Nephron (organoid): Measurements from ENCODE around the gene ACTR8.

ENCODE experiments used
- H3K27ac Mint-ChIP-seq, 3 experiments: 2 replicates each; pipeline ENCODE4 v1.8.0; 2020; ENCODE audit warnings: mixed read lengths in 3 of 3, mild to moderate bottlenecking in 2 of 3, moderate library complexity in 1 of 3
- H3K27me3 Mint-ChIP-seq: 2 replicates; pipeline ENCODE4 v1.8.0; 2021; ENCODE audit warnings: low read depth, mild to moderate bottlenecking, moderate library complexity, mixed read lengths
- H3K36me3 Mint-ChIP-seq: 2 replicates; pipeline ENCODE4 v1.8.0; 2020; ENCODE audit warnings: low read depth, mixed read lengths
- H3K4me1 Mint-ChIP-seq: 2 replicates; pipeline ENCODE4 v1.8.0; 2020; ENCODE audit warnings: mixed read lengths
- H3K4me3 Mint-ChIP-seq, 3 experiments: 2 replicates each; pipeline ENCODE4 v1.8.0; 2020; ENCODE audit warnings: mild to moderate bottlenecking in 3 of 3, mixed read lengths in 3 of 3, moderate library complexity in 2 of 3
- H3K9me3 Mint-ChIP-seq: 2 replicates; pipeline ENCODE4 v1.8.0; 2020; ENCODE audit warnings: mixed read lengths
- TF ChIP-seq, protein P1 (sequence below), 3 experiments: fragments of 200-600 bp; sonication (generic); IDR thresholded peaks; one replicate each; pipeline ENCODE4 v1.5.0; 2021; ENCODE audit warnings: antibody characterized with exemption in 3 of 3; ENCODE audit not compliant: unreplicated experiment in 3 of 3

Gene ACTR8

GRCh38 chr3:53902067-53902466, 20.1 kb upstream of the ACTR8 start:
- peaks cover 16% of the 10 kb centered on the region for H3K27me3 Mint-ChIP-seq

GRCh38 chr3:53900666-53901331, 18.8 kb upstream of the ACTR8 start:
- Mint-ChIP-seq H3K27ac (no peak overlapping the region), H3K9me3 (no peaks in the 10 kb centered on the region), H3K4me3 (no peak overlapping the region), H3K27me3 (peaks cover 13% of the 10 kb centered on the region), H3K4me1 (no peaks in the 10 kb centered on the region), H3K36me3 (no peaks in the 10 kb centered on the region)
- TF ChIP-seq, protein P1, sequence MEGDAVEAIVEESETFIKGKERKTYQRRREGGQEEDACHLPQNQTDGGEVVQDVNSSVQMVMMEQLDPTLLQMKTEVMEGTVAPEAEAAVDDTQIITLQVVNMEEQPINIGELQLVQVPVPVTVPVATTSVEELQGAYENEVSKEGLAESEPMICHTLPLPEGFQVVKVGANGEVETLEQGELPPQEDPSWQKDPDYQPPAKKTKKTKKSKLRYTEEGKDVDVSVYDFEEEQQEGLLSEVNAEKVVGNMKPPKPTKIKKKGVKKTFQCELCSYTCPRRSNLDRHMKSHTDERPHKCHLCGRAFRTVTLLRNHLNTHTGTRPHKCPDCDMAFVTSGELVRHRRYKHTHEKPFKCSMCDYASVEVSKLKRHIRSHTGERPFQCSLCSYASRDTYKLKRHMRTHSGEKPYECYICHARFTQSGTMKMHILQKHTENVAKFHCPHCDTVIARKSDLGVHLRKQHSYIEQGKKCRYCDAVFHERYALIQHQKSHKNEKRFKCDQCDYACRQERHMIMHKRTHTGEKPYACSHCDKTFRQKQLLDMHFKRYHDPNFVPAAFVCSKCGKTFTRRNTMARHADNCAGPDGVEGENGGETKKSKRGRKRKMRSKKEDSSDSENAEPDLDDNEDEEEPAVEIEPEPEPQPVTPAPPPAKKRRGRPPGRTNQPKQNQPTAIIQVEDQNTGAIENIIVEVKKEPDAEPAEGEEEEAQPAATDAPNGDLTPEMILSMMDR (IDR thresholded peaks at IDR 0.05; ENCODE audit: unreplicated experiment in 3 of 3): no peak

More at GRCh38 chr3:53902067-53902466, 20.1 kb upstream of the ACTR8 start:
- TF ChIP-seq, protein P1 (IDR thresholded peaks at IDR 0.05; ENCODE audit: unreplicated experiment in 3 of 3): no peak
- no peaks in the 10 kb centered on the region for H3K4me1 Mint-ChIP-seq
- peaks cover 6% of the 10 kb centered on the region for H3K9me3 Mint-ChIP-seq
- H3K4me3 Mint-ChIP-seq: no peak overlapping the region
- no peak overlapping the region for H3K27ac Mint-ChIP-seq
- no peaks in the 10 kb centered on the region for H3K36me3 Mint-ChIP-seq

DNA sequence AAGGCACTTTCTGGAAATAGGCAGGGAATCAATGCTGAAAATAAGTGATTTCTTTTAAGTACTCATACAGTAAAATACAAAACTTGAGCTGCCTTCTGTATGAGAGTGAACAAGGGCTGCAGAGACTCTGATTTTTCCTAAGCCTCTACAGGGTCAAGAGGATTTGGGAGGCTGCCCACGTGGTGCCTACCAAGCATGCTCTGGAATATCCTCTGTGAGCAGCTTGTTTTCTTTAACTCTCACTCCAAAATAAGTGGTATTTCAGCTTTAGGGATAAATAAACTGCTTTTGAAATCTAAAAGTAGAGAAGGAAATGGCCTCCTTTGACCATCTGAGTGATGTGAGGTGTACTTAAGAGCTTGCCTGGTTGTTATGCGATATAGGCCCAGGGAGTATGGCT, 17.8 kb upstream of the ACTR8 start:
- Mint-ChIP-seq H3K27ac (no peak overlapping the region), H3K9me3 (no peaks in the 10 kb centered on the region), H3K4me3 (no peak overlapping the region), H3K27me3 (peaks cover 15% of the 10 kb centered on the region), H3K4me1 (no peaks in the 10 kb centered on the region), H3K36me3 (no peaks in the 10 kb centered on the region)
- TF ChIP-seq, protein P1 (IDR thresholded peaks at IDR 0.05; ENCODE audit: unreplicated experiment in 3 of 3): no peak

- Mint-ChIP-seq H3K4me1 (peaks cover 42% of the 10 kb centered on the region), H3K4me3 (peak overlapping the region; percentile 99), H3K27ac (peak overlapping the region; percentile 95 to 96 (median 95)), H3K36me3 (peaks cover 11% of the 10 kb centered on the region), H3K9me3 (no peaks in the 10 kb centered on the region), H3K27me3 (peaks cover 27% of the 10 kb centered on the region)
- TF ChIP-seq, protein P1 (IDR thresholded peaks at IDR 0.05; ENCODE audit: unreplicated experiment in 3 of 3): no peak
These were observed 10.3 kb upstream of the ACTR8 start for GRCh38 chr3:53892286-53892637.

DNA sequence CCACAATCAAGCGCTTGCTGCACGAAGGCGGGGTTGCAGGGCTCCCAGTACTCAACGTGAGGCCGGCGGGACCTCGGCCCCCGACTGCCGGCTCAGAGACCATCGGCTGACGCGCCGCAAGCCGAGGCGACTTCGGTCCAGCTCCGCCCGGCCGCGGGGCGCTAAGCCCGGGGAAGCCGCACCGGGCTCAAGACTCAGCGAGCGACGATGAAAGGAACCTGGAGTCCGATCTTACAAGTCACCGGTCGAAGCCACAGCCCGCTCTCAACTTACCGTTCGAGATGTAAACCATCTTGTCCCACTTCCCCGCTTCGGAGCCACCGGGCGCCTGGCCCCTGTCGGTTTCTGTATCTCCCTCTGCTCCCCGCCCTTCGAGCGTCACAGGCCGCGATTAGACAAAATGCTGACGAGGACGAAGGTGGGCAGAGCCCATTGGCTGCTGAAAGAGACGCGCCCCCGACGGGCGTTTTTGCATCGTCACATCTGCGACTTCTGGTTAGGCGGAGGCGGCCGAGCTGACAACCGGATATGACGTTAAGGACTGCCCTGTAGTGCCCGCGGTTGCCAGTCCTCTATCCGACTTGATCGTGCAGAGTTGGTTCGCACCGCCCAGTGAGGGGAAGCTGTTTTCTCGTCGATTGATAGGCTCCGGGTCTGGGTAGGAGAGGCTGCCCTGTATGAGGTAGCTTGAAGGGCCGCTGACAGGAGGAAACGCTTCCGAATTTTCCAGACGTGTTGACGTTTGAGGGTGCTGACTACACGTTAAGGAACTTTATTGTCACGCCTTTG, 9.7 kb upstream of the ACTR8 start, which contains the start of gene SELENOK:
Gene SELENOK, minus strand, starts transcription at position 363 of the 789 bp plus-strand sequence.
- Mint-ChIP-seq H3K27me3 (peaks cover 23% of the 10 kb centered on the region), H3K4me1 (peaks cover 42% of the 10 kb centered on the region), H3K36me3 (peaks cover 14% of the 10 kb centered on the region), H3K4me3 (peak within 1 kb of the TSS; percentile 99), H3K9me3 (no peaks in the 10 kb centered on the region), H3K27ac (peak within 1 kb of the TSS; percentile 95 to 96 (median 95))
- TF ChIP-seq, protein P1 (IDR thresholded peaks at IDR 0.05; ENCODE audit: unreplicated experiment in 3 of 3): no peak
